ENCODE results near the gene PNO1. TPM values are rescaled to one million over a fixed set of nuclear protein-coding genes. Genes with fewer than 3 reads are reported as not detected.

The PNO1 gene
- total and polyA plus RNA-seq, 9 of the 15 experiments (the other 6 are each of a cell fraction or from before 2014, with no cell fraction given), result 11.8 to 81.7 (median 41.1) TPM

DNA sequence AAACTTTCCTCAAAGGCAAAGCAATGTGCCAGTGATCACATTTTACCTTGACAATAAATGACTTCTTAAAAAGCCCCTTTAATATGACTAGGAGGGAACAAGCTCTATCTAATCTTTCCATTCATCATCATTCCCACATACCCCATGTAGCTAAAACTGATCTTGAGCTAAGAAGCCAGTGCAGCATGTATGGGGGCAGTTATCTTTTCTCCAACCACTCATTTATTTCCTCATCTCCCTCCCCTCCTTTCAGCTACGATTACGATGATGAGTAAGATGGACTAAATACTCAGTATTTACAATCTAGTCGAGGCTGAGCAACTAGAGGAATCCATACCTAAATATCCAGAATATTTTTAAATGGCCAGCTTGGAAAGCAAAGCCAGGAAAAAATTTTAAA is 35.5 kb downstream of the PNO1 start (continued):
- TF ChIP-seq ZBTB34 (CRISPR knock-in tag; IDR thresholded peaks at IDR 0.05), result no peak
- TF ChIP-seq SMAD3 (CRISPR knock-in tag; conservative IDR thresholded peaks at IDR 0.05), result no peak
- no peak for TF ChIP-seq MXD1 (CRISPR knock-in tag; IDR thresholded peaks at IDR 0.05; ENCODE audit: borderline replicate concordance, poor library complexity, severe bottlenecking)
- no peak for TF ChIP-seq ZNF24 (IDR thresholded peaks at IDR 0.05)
- TF ChIP-seq CBX3 (IDR thresholded peaks at IDR 0.05; ENCODE audit: borderline replicate concordance in 1 of 2, low read length in 2 of 2), result no peak
- TF ChIP-seq ARID1B (IDR thresholded peaks at IDR 0.05), result peak; percentile 64
- no peak for TF ChIP-seq ZKSCAN1 (IDR thresholded peaks at IDR 0.05; ENCODE audit: low read depth, low read length)
- TF ChIP-seq KDM4B (IDR thresholded peaks at IDR 0.05; ENCODE audit: borderline replicate concordance in 2 of 2, low read depth in 1 of 2), result no peak
- peak; percentile 24; the same call in 1 of the 2 replicates for TF ChIP-seq EP300 (IDR thresholded peaks at IDR 0.05; ENCODE audit: low read length)
- no peak for TF ChIP-seq HMGXB4 (CRISPR knock-in tag; IDR thresholded peaks at IDR 0.05)
- TF ChIP-seq XRCC3 (IDR thresholded peaks at IDR 0.05), result no peak
- no peak for TF ChIP-seq ZBTB7A (IDR thresholded peaks at IDR 0.05; ENCODE audit: borderline replicate concordance, control insufficient read depth, low read depth, low read length)
- no peak for TF ChIP-seq NR3C1 (CRISPR knock-in tag; IDR thresholded peaks at IDR 0.05)
- no peak for TF ChIP-seq LCOR (CRISPR knock-in tag; IDR thresholded peaks at IDR 0.05)
- TF ChIP-seq ZNF785 (CRISPR knock-in tag; IDR thresholded peaks at IDR 0.05), result no peak
- TF ChIP-seq FOXP4 (CRISPR knock-in tag; IDR thresholded peaks at IDR 0.05; ENCODE audit: borderline replicate concordance), result no peak
- no peak for TF ChIP-seq SIN3A (IDR thresholded peaks at IDR 0.05; ENCODE audit: borderline replicate concordance in 2 of 2, control insufficient read depth in 1 of 2, low read depth in 2 of 2, low read length in 2 of 2)
- TF ChIP-seq, protein P1, sequence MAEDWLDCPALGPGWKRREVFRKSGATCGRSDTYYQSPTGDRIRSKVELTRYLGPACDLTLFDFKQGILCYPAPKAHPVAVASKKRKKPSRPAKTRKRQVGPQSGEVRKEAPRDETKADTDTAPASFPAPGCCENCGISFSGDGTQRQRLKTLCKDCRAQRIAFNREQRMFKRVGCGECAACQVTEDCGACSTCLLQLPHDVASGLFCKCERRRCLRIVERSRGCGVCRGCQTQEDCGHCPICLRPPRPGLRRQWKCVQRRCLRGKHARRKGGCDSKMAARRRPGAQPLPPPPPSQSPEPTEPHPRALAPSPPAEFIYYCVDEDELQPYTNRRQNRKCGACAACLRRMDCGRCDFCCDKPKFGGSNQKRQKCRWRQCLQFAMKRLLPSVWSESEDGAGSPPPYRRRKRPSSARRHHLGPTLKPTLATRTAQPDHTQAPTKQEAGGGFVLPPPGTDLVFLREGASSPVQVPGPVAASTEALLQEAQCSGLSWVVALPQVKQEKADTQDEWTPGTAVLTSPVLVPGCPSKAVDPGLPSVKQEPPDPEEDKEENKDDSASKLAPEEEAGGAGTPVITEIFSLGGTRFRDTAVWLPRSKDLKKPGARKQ (CRISPR knock-in tag; IDR thresholded peaks at IDR 0.05), result no peak
- no peak for TF ChIP-seq CBX8 (IDR thresholded peaks at IDR 0.05; ENCODE audit: borderline replicate concordance, extremely low read depth, low read depth, low read length, poor library complexity, severe bottlenecking)
- no peak for TF ChIP-seq ZNF584 (CRISPR knock-in tag; IDR thresholded peaks at IDR 0.05; ENCODE audit: low read depth)
- TF ChIP-seq ETV5 (CRISPR knock-in tag; IDR thresholded peaks at IDR 0.05; ENCODE audit: low read depth), result no peak
